GM19025 (cell line): ENCODE results near the gene MTFP1.
"Not testable (repeated sequence)": the region's sequence is repeated elsewhere in the genome, so short reads cannot be mapped to it uniquely, and the experiment has no call there.

ENCODE experiments used
- ATAC-seq: cut with Tn5 transposase; IDR thresholded peaks from one replicate; pipeline ENCODE4 v1.9.1; 2021; ENCODE audit warnings: mild to moderate bottlenecking, low read depth, moderate library complexity; ENCODE audit not compliant: unreplicated experiment

Gene MTFP1

GRCh38 chr22:30401024-30401423 is 24.5 kb upstream of the MTFP1 start:
- not testable (repeated sequence) for ATAC-seq

GRCh38 chr22:30402028-30402765 is 23.4 kb upstream of the MTFP1 start:
- ATAC-seq, result no peak

DNA sequence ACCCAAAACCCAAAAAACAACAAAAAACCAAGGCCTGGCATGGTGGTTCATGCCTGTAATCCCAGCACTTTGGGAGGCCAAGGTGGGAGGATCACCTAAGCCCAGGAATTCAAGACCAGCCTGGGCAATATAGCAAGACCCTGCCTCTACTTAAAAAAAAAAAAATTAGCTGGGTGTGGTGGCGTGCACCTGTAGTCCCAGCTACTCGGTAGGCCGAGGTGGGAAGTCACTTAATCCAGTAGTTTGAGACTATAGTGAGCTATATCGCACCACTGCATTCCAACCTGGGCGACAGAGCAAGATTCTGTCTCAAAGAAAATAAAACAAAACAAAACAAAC is 22.8 kb upstream of the MTFP1 start:
- not testable (repeated sequence) for ATAC-seq

DNA sequence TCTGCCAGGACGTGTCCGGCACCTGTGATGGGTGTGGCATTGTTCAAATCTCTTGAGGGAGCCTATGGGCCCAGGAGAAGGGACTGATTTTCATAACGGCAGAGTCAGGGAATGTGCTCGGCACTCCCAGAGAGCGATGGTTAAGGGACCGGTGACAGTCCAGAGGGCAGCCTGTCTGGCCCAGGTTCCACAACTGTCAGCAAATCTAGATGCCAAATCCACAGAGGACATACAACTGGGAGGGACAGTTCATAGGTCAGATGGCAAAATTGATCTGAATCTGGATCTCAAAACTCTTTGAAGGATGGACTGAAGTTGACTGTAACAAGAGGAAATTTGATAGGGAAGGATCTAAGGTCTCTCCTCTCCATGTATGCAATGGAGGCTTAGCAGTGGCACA is 21.3 kb upstream of the MTFP1 start:
- ATAC-seq, result no peak

DNA sequence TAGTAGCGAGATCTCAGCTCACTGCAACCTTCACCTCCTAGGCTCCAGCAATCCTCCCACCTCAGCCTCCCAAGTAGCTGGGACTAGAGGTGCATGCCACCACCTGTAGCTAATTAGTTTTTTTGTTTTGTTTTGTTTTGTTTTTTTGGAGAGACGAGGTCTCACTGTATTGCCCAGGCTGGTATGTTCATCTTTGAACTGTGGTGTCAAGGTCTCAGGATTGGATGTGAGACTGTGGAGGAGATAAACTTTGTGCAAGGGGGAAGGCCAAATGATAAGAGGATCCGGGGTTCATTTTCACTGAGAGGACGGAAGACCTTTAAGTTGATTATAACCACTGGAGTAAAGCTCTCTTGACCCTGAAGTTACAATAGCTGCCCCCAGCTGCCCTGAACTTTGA is 19.8 kb upstream of the MTFP1 start:
- no peak for ATAC-seq

DNA sequence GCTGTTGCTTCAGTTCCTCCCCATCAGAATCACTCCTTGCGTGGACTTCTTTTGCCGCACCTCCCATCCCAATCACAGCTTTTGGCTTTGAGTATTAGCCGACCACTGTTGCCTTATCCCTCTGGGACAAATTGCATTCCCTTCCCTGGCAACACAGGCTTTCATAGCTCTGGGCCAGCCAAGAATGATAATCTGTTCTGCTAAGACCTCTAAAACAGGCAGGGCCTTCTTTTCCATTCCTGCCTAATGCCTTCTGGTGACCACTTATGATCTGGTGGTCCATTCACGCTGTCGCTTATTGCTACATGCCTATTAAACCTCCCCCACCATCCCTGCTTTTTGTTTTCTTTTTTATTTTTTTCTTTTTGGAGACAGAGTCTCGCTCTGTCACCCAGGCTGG is 19.2 kb upstream of the MTFP1 start:
- no peak for ATAC-seq

- no peak for ATAC-seq
Observed at GRCh38 chr22:30408388-30409102, 17.0 kb upstream of the MTFP1 start.

DNA sequence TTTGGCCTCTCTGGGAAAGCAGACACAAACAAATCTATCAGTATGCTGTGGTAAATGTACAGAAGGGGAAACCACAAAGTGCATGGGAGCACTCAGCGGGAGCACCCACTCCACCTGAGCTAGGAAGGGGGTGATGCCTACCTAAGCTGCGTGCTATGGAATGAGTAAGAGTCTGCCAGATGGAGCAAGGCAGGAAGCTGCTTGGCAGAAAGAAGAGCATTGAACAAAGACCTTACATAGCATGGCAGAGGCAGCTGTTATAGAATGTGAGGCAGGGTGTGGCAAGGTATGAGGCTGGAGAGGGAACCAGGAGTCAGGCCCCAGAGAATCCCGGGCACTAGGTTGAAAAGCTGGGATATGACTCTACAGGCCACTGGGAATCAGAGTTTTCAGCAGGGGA is 13.8 kb upstream of the MTFP1 start:
- ATAC-seq, result no peak

DNA sequence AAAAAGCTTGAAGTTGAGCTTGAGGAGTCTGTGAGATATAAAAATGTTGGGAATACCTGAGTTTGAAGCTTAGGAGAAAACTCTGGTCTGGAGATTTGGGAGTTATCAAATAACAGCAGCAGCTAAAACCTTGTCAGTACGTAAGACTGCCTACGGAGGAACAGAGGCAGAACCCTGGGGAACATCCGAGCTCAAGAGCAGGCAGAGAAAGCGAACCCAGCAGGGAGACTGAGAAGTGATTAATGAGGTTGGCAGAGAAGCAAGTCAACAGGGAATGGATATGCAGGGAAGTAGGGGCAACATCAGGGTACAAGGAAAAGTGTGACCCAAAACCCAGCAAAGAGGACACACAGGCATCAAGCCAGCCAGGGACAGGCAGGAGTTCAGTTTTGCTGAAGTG is 12.6 kb upstream of the MTFP1 start:
- ATAC-seq, result no peak

DNA sequence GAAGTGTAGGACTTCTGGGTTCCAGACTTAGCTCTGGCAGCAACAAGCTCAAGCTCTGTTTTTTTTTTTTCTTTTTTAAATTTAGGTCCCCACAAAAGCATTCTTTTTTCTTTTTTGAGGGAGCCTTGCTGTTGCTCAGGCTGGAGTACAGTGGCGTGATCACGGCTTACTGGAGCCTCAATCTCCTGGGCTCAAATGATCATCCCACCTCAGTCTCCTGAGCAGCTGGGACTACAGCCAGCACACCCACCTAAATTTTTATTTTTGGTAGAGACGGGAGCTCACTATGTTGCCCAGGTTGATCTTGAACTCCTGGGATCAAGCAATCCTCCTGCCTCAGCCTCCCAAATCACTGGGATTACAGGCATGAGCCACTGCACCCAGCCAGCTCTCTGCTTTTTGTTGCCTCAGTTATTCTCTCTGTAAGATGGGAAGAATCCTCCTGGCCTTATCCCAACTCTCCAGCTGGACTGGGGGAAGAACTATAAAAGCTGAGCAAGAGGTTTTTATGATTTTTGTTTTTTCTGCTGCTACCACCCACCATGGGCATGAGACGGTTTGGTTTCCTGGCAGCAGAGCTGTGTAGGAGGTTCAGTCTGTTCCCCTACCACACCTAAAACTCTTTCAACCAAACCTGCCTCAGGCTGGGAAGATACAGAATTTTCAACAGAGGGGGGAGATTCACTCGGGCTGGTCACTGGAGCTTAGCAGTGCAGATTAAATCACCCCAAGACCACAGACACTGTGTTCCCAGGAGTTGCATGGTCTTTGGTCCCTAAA is 11.6 kb upstream of the MTFP1 start:
- no peak for ATAC-seq

GRCh38 chr22:30414525-30415047 is 11.0 kb upstream of the MTFP1 start:
- no peak for ATAC-seq

- no peak for ATAC-seq
Observed at GRCh38 chr22:30416403-30416802, 9.2 kb upstream of the MTFP1 start.

DNA sequence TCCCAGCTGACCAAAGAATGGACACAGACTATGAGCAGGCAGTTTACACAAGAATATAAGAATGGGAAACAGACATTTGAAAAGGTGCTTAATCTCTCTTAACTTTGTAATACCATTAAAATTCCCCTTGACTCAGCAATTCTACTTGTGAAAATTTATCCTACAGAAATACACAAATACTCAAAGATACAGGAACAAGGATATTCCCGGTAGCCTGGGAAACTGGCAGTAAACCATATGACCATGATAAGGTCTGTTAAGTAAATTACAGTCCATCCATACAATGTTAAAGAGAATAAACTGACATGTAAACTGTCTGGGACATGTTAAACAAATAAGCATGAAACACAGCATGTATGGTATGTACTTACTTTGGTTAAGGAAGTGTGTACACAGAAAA is 8.7 kb upstream of the MTFP1 start:
- ATAC-seq, result no peak

GRCh38 chr22:30420347-30421125 is 5.0 kb upstream of the MTFP1 start:
- ATAC-seq, result no peak

DNA sequence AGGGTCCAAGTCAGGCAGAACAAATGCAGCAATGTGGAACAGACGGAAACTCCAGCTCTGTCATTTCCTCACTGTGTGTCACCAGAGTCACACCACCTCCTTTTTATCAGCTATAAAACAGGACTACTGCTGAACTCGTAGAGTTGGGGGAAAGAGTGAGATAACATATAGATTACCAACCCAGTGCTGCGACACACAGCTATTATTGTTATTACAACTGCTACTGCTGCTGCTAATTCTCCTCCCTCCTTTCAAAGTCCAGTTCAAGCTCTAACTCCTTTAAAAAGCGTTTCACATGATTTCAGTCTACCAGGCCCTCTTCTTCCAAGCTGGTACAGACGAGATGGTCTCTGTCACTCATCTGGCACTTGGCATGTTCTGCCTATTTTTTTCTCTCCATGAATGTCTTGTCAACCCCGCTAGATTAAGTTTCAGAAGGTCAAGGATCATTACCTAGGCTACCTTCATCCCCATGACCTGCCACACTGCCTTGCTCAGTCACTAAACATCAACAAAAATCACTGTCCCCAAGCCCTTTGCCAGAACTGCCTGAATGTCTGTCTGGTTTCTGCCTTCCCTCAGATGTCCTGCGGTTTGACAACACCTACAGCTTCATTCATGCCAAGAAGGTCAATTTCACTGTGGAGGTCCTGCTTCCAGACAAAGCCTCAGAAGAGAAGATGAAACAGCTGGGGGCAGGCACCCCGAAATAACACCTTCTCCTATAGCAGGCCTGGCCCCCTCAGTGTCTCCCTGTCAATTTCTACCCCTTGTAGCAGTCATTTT is 3.7 kb upstream of the MTFP1 start:
- no peak for ATAC-seq

- ATAC-seq, result no peak
Observed at GRCh38 chr22:30422481-30423300, 2.9 kb upstream of the MTFP1 start.

DNA sequence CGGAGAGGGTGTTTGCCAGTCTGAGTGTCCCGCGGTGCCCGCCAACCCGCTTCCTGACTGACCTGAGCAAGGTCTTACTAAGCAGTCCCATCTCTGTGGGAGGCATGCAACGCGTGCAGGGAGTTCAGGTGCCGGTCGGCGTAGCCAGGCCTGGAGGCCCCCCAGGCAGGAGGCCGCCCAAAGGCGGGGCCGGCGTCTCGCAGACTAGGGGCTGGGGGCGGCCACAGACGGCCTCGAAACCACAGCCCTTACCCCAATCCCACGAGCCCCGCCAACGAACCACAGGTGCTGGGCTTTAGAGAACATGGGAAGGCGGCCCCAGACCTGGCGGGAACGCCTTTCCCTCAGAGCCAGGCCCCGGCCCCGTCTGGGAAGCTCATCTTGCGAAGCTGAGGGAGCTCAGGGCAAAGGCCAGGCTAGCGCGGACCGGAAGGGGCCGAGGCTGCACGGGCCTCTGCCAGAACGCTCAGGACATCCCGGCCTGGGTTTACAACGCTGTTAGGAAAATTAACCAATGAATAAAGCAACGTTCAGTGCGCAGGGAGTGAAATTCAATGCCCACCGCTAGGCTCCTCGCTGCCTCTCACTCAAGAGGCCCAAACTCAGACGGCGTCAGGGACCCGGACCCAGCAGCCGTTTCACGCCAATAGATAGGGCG is 2.1 kb upstream of the MTFP1 start:
- peak; percentile 23 for ATAC-seq

DNA sequence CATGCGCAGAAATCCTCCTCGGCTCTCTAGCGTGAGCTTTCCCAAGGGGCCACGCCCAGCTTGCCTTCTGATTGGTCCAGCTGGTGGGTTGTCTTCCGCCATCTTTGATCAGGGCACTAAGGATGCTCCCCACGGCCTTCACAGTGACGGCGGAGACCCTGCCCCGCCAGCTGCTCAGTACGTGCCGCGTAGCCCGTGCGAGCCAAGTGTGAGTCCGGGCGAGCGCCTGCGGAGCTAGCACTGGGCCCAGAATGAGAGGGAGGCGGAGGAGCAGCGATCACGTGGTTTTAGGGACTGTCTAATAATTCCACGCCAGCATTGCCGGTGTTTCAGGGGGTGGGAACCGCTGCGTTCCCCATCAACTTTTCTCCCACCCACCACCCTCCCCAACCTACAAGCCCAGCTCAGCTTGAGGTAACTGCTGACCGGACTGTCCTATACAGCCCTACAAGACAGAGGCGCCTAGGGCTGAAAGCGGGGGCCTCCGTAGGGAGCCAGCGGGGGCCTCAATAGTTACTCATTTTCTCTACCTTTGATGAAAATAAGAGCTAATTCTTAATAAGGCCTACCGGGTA is 1.5 kb upstream of the MTFP1 start:
- ATAC-seq, result peak; percentile 73
